ENCODE data around the gene ADIPOR2.

ADIPOR2 gene

DNA sequence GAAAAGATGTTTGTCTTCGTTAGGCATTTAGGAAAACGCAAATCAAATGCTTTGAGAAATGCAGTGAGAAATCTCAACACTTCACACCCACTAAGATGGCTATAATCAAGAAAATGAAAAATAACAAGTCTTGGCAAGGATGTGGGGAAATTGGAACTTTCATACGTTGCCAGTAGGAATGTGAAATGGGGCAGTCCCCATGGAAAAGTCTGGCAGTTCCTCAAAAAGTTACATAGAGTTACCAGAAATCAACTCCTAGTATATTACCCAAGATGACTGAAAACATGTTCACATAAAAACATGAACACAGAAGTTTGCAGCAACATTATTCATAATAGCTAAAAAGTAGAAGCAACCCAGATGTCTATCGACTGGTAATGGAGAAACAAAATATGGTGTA, 88.0 kb downstream of the ADIPOR2 start:
- TF ChIP-seq, protein P1, sequence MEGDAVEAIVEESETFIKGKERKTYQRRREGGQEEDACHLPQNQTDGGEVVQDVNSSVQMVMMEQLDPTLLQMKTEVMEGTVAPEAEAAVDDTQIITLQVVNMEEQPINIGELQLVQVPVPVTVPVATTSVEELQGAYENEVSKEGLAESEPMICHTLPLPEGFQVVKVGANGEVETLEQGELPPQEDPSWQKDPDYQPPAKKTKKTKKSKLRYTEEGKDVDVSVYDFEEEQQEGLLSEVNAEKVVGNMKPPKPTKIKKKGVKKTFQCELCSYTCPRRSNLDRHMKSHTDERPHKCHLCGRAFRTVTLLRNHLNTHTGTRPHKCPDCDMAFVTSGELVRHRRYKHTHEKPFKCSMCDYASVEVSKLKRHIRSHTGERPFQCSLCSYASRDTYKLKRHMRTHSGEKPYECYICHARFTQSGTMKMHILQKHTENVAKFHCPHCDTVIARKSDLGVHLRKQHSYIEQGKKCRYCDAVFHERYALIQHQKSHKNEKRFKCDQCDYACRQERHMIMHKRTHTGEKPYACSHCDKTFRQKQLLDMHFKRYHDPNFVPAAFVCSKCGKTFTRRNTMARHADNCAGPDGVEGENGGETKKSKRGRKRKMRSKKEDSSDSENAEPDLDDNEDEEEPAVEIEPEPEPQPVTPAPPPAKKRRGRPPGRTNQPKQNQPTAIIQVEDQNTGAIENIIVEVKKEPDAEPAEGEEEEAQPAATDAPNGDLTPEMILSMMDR (IDR thresholded peaks at IDR 0.05; ENCODE audit: borderline replicate concordance, insufficient read depth, low read depth, low read length) = no peak

DNA sequence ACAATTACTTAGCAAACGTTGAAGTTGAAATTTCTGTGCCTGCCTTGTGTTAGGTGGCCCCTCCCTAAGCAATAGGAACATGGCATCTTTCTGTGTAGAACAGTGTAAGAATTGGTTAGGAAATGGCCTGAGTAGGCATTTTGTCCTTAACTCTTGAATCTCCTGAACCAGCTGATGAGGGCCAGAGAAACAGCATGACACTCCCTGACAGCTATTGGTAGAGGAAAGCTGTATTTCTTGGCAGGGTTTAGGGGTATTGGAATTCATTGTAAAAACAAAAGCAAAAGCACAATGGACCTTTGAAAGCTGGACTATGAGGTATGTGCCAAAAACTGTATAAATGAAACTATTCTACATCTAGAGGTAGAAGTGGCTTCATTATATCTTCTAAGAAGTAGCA, 88.9 kb downstream of the ADIPOR2 start:
- no peak overlapping the region for H3K4me3 ChIP-seq (ENCODE audit: low read depth, low read length)
- TF ChIP-seq, protein P1 (IDR thresholded peaks at IDR 0.05; ENCODE audit: borderline replicate concordance, insufficient read depth, low read depth, low read length) = no peak

More for the DNA sequence above, 88.0 kb downstream of the ADIPOR2 start:
- H3K4me3 ChIP-seq (ENCODE audit: low read depth, low read length) = no peak overlapping the region

DNA sequence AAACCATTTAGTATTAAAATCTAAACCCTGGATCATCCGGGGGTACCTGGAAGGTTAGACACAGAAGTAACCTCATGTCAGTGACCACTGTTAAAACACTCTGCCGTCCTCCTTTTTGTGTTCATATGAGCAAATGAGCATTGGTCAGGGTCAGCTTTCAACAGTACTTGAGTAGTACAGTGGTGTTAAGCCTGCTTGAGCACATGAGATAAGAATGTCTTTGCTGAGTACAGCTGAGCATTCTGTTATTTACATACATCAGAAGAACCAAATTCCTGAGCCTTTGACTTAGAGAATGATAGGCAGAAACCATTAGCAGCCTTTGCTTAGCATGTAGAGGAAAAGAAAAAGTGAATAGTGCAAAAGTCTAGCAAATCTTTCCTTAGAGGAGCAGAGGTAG, 90.9 kb downstream of the ADIPOR2 start:
- TF ChIP-seq, protein P1 (IDR thresholded peaks at IDR 0.05; ENCODE audit: borderline replicate concordance, insufficient read depth, low read depth, low read length) = no peak
- no peak overlapping the region for H3K4me3 ChIP-seq (ENCODE audit: low read depth, low read length)

DNA sequence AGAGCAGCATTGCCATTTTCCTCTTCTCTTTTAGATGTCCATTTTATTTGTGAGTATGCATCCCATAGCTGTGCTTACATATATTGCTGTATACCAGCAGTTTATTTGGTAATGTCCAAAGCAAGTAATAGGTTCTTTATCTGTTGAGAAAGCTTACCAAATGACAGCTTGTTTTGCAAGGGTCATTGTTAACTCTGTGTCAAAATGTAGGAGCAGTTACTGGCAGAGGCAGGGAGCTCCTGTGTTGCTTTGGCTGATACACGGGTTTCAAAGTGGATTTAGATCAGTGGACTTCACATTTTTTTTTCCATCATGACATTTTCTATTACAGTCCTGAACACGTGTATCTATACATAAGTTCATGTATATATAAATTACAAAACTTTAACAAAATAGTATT, 91.3 kb downstream of the ADIPOR2 start:
- TF ChIP-seq, protein P1 (IDR thresholded peaks at IDR 0.05; ENCODE audit: borderline replicate concordance, insufficient read depth, low read depth, low read length) = no peak
- H3K4me3 ChIP-seq (ENCODE audit: low read depth, low read length) = no peak overlapping the region

DNA sequence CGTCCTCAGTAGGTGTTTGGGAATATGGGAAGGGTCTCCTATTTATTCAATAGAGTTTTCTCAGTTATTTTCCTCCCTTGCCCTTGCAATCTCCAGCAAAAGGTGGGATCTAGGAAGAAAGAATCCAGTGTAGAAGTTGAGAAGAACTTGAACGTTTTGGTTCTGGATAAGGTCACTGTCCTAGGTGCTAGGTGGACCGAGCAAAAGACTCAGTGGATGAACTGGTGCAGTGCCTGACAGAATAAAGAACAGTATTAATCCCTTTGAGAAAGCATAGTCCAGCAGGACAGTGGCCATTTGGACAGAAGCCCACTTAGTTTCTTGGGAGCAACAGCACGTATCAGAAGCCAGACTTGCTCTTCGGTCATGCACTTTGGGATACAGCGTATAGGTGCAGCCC, 96.8 kb downstream of the ADIPOR2 start:
- TF ChIP-seq, protein P1 (IDR thresholded peaks at IDR 0.05; ENCODE audit: borderline replicate concordance, insufficient read depth, low read depth, low read length) = no peak

DNA sequence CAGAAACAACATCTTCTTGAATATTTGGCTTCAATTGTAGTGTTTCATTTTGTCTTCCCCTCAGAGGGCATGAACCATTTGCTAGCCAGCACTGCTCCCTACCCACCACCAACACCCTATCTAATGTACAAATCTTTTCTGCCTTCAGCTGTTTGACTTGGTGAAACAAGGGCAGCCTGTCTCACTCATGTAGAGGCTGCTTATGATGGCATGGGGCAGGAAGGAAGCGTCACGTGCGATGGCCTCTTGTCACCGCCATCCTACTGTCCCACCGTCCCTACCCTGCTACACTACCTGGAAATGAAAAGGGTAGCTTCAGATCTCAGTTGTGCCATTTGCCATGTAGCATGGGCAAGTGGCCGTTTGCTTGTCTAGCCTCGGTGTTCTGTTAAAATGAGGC, 99.6 kb downstream of the ADIPOR2 start:
- no peak overlapping the region for H3K4me3 ChIP-seq (ENCODE audit: low read depth, low read length)
- TF ChIP-seq, protein P1 (IDR thresholded peaks at IDR 0.05; ENCODE audit: borderline replicate concordance, insufficient read depth, low read depth, low read length) = no peak

More for the DNA sequence above, 96.8 kb downstream of the ADIPOR2 start:
- H3K4me3 ChIP-seq (ENCODE audit: low read depth, low read length) = no peak overlapping the region

DNA sequence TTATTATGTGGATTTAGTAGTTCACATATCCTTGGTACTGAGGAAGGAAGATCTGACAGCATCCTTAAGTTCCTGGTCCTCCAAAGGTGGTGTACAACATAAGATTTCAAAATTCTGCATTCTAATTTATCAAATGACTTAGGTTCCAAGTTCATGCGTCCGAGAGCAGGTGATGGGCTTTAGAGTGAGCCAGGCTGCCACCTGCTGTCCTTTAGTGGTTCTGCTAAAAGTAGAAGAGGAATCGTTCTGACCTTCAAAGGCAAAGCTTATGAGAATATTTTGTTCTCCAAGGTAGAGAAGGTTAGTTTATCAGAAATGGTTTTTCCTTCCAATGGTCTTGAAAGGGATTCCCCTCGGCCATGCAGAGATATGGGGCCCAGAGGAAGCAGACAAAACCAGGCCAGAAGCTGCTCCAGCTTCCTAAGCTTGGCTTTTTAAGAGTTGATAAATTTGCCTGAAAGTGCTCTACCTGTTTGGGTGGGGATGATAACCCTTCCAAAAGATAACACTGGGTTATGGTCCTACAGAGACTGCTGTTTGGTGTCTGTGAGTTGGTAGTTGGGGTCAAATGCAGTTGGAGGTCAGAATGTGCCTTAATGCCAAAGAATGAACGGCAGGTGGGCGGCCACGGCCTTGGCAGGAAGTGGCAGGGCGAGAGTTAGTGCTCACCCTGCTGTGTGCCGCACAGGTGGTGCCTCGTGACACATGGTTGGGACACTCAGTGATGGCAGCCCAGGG, 100.4 kb downstream of the ADIPOR2 start:
- no peak overlapping the region for H3K4me3 ChIP-seq (ENCODE audit: low read depth, low read length)
- TF ChIP-seq, protein P1 (IDR thresholded peaks at IDR 0.05; ENCODE audit: borderline replicate concordance, insufficient read depth, low read depth, low read length) = peak; percentile 59; the same call in 1 of the 2 replicates
